CD4-positive, alpha-beta T cell (primary cell): Measurements from ENCODE around the gene GSPT2. TPM values are rescaled to one million over a fixed set of nuclear protein-coding genes. Genes with fewer than 3 reads are reported as not detected.

Experiments
- ATAC-seq: fragments of 200-7000 bp; cut with Tn5 transposase; one replicate; pipeline ENCODE4 v1.10.0; 2022; ENCODE audit warnings: mild to moderate bottlenecking; ENCODE audit not compliant: poor library complexity
- CTCF ChIA-PET: fragments of 350-600 bp; sonication (Branson Sonifier 250); formaldehyde crosslinking; loops from one replicate; lab custom pipeline; 2021; ENCODE audit warnings: antibody characterized with exemption, inconsistent platforms; lab: Charles Lee
- POLR2A ChIA-PET: fragments of 350-600 bp; sonication (Branson Sonifier 250); formaldehyde crosslinking; loops from one replicate; lab custom pipeline; 2021; ENCODE audit warnings: antibody characterized with exemption, inconsistent platforms; lab: Charles Lee
- DNase-seq, 14 experiments: peaks; one replicate each; pipeline ENCODE4 v3.0.0-alpha.2; 2013 to 2020; ENCODE audit warnings: mixed read lengths in 2 of 14
- H3K27ac ChIP-seq, 2 donors: one replicate each; pipeline versions ENCODE4 v1.5.1 to v1.7.0; 2013; ENCODE audit warnings: low read length in 2 of 2, low read depth in 1 of 2, mild to moderate bottlenecking in 1 of 2
- H3K27me3 ChIP-seq, 2 experiments: 1 replicate in 1 of 2; 2 replicates in 1 of 2; pipeline versions ENCODE4 v1.6.1 to v1.7.0; 2013; ENCODE audit warnings: low read length in 2 of 2, control low read depth in 1 of 2, mild to moderate bottlenecking in 1 of 2, moderate library complexity in 1 of 2; ENCODE audit not compliant: insufficient read depth in 2 of 2, control insufficient read depth in 1 of 2
- H3K36me3 ChIP-seq: one replicate; pipeline ENCODE4 v1.6.1; 2013; ENCODE audit warnings: low read length, control low read depth; ENCODE audit not compliant: insufficient read depth
- H3K4me1 ChIP-seq: one replicate; pipeline ENCODE4 v1.6.1; 2013; ENCODE audit warnings: low read length, control low read depth; ENCODE audit not compliant: insufficient read depth
- H3K4me3 ChIP-seq: one replicate; pipeline ENCODE4 v1.5.1; 2013; ENCODE audit warnings: mild to moderate bottlenecking, low read length, moderate library complexity
- H3K9me3 ChIP-seq, 2 experiments: 1 replicate in 1 of 2; 2 replicates in 1 of 2; pipeline versions ENCODE4 v1.6.1 to v1.7.0; 2013; ENCODE audit warnings: low read length in 2 of 2, mild to moderate bottlenecking in 2 of 2, control low read depth in 1 of 2, moderate library complexity in 1 of 2; ENCODE audit not compliant: control insufficient read depth in 1 of 2, insufficient read depth in 1 of 2
- H3K27ac Mint-ChIP-seq: one replicate; pipeline ENCODE4 v1.8.0; 2020; ENCODE audit warnings: mixed read lengths
- H3K27me3 Mint-ChIP-seq: one replicate; pipeline ENCODE4 v1.8.0; 2021; ENCODE audit warnings: mixed read lengths
- H3K36me3 Mint-ChIP-seq: one replicate; pipeline ENCODE4 v1.8.0; 2021; ENCODE audit warnings: low read depth, mixed read lengths
- H3K4me1 Mint-ChIP-seq: one replicate; pipeline ENCODE4 v1.8.0; 2021; ENCODE audit warnings: low read depth, mixed read lengths
- H3K4me3 Mint-ChIP-seq: one replicate; pipeline ENCODE4 v1.8.0; 2020; ENCODE audit warnings: mild to moderate bottlenecking, mixed read lengths
- H3K9me3 Mint-ChIP-seq: one replicate; pipeline ENCODE4 v1.8.0; 2020; ENCODE audit warnings: mixed read lengths
- CTCF ChIP-seq: fragments of 200-600 bp; IDR thresholded peaks from one replicate; pipeline ENCODE4 v1.8.0; 2022; ENCODE audit warnings: antibody characterized with exemption, mild to moderate bottlenecking
- intact Hi-C, 2 experiments: fragments of 100-400 bp; cut with DNase I in 1 of 2; cut with micrococcal nuclease in 1 of 2; formaldehyde crosslinking; loops; one replicate each; pipeline versions ENCODE4 v1.15.1 to v1.9.0; 2023 to 2025; cut with DNase I, micrococcal nuclease
- total RNA-seq, 174 experiments: library from RNA in 2 of 174; stranded (reverse) in 2 of 174; gene quantifications; one replicate each; pipeline ENCODE4 v1.2.3 and lab custom pipeline; 2021 to 2026

Gene GSPT2
- total RNA-seq, 2 experiments from 2014 or later = 6.8 to 7.8 TPM

- no peak for ATAC-seq
- Histone ChIP-seq H3K36me3 (no peaks in the 10 kb centered on the region), H3K4me1 (peaks cover 8% of the 10 kb centered on the region), H3K9me3 (peaks cover 11 to 36% of the 10 kb centered on the region in 2 experiments), H3K4me3 (no peak overlapping the region), H3K27ac (no peak overlapping the region), H3K27me3 (no peaks in the 10 kb centered on the region)
- no peak for DNase-seq
- ChIA-PET POLR2A (no interaction called here), CTCF (no interaction called here)
- no peak overlapping the region for H3K27ac Mint-ChIP-seq
- intact Hi-C loops = no loop called here
- H3K27me3 Mint-ChIP-seq = no peaks in the 10 kb centered on the region
- peaks cover 16% of the 10 kb centered on the region for H3K4me1 Mint-ChIP-seq
- H3K36me3 Mint-ChIP-seq = peaks cover 32% of the 10 kb centered on the region
- no peak for TF ChIP-seq CTCF
- peaks cover 9% of the 10 kb centered on the region for H3K9me3 Mint-ChIP-seq
- H3K4me3 Mint-ChIP-seq = no peak overlapping the region
These were observed 4.4 kb downstream of the GSPT2 start for GRCh38 chrX:51747671-51748070.

GRCh38 chrX:51759055-51759839 is 16.0 kb downstream of the GSPT2 start:
- H3K27me3 ChIP-seq = peaks cover 0 to 9% of the 10 kb centered on the region in 2 experiments
- H3K36me3 ChIP-seq = no peaks in the 10 kb centered on the region
- POLR2A ChIA-PET = no interaction called here
- ATAC-seq (no peak), DNase-seq (no peak)
- no peak overlapping the region for H3K27ac Mint-ChIP-seq
- no peaks in the 10 kb centered on the region for H3K9me3 ChIP-seq
- intact Hi-C loops = no loop called here
- no peak overlapping the region for H3K27ac ChIP-seq
- H3K4me3 ChIP-seq = no peak overlapping the region
- H3K9me3 Mint-ChIP-seq = no peaks in the 10 kb centered on the region
- no peaks in the 10 kb centered on the region for H3K36me3 Mint-ChIP-seq
- TF ChIP-seq CTCF = no peak
- CTCF ChIA-PET = interaction anchor here (0.6 kb wide), 1 partner anchor 14 kb away, joined by 3 read pairs; no protein-coding TSS in a partner anchor
- H3K4me1 Mint-ChIP-seq = no peaks in the 10 kb centered on the region
- H3K4me3 Mint-ChIP-seq = no peak overlapping the region
- H3K4me1 ChIP-seq = no peaks in the 10 kb centered on the region
- peaks cover 5% of the 10 kb centered on the region for H3K27me3 Mint-ChIP-seq

- intact Hi-C loops = no loop called here
- no peak for TF ChIP-seq CTCF
- peaks cover 1% of the 10 kb centered on the region for H3K27me3 Mint-ChIP-seq
- ChIA-PET POLR2A (no interaction called here), CTCF (no interaction called here)
- H3K9me3 Mint-ChIP-seq = no peaks in the 10 kb centered on the region
- no peaks in the 10 kb centered on the region for H3K36me3 Mint-ChIP-seq
- Histone ChIP-seq H3K4me1 (no peaks in the 10 kb centered on the region), H3K36me3 (no peaks in the 10 kb centered on the region), H3K4me3 (no peak overlapping the region), H3K9me3 (no peaks in the 10 kb centered on the region), H3K27ac (no peak overlapping the region), H3K27me3 (peaks cover 0 to 4% of the 10 kb centered on the region in 2 experiments)
- no peaks in the 10 kb centered on the region for H3K4me1 Mint-ChIP-seq
- no peak overlapping the region for H3K27ac Mint-ChIP-seq
- no peak for DNase-seq
- no peak overlapping the region for H3K4me3 Mint-ChIP-seq
- ATAC-seq = no peak
These were observed 17.4 kb downstream of the GSPT2 start for GRCh38 chrX:51760657-51761056.
